Panc1 (cell line): Measurements from ENCODE around the gene TCHH. TPM values are rescaled to one million over a fixed set of nuclear protein-coding genes. Genes with fewer than 3 reads are reported as not detected.

Experiments
- ATAC-seq: fragments of 200-7000 bp; cut with Tn5 transposase; 2 replicates; pipeline ENCODE4 v1.9.1; 2020; ENCODE audit warnings: mild to moderate bottlenecking, moderate library complexity
- BruUV-seq: library from RNA; stranded (reverse); fragments of 400-500 nt; replicated peaks from 2 replicates; lab custom pipeline; 2021; lab: Mats Ljungman, UMichigan
- CTCF ChIA-PET: fragments of 300-600 bp; sonication (Branson Sonifier 250); formaldehyde crosslinking; loops from one replicate; lab custom pipeline; 2022; ENCODE audit warnings: antibody characterized with exemption; lab: Charles Lee
- POLR2A ChIA-PET: fragments of 300-600 bp; sonication (Branson Sonifier 250); formaldehyde crosslinking; loops from one replicate; lab custom pipeline; 2022; ENCODE audit warnings: antibody characterized with exemption; lab: Charles Lee
- DNase-seq: peaks from one replicate; pipeline ENCODE4 v3.0.0-alpha.2; 2010; ENCODE audit warnings: low read depth, low spot score
- H3K27ac ChIP-seq: 2 replicates; pipeline ENCODE4 v1.5.1; 2011; ENCODE audit warnings: mild to moderate bottlenecking, low read length, inconsistent platforms
- H3K27me3 ChIP-seq: fragments of 200-500 bp; sonication (Bioruptor generic); 2 replicates; pipeline ENCODE4 v1.6.0; 2014; ENCODE audit warnings: low read length, inconsistent platforms; ENCODE audit not compliant: control insufficient read depth, insufficient read depth
- H3K36me3 ChIP-seq: fragments of 200-500 bp; sonication (Bioruptor generic); 2 replicates; pipeline ENCODE4 v1.5.1; 2014; ENCODE audit warnings: inconsistent platforms, mild to moderate bottlenecking, low read length, moderate library complexity; ENCODE audit not compliant: control insufficient read depth, insufficient read depth
- H3K4me1 ChIP-seq: 2 replicates; pipeline ENCODE4 v1.5.1; 2011; ENCODE audit warnings: inconsistent platforms, mild to moderate bottlenecking, low read length, moderate library complexity; ENCODE audit not compliant: control insufficient read depth, insufficient read depth
- H3K4me3 ChIP-seq, 2 experiments: 2 replicates each; pipeline ENCODE4 v1.5.1; 2011 to 2012; ENCODE audit warnings: low read depth in 2 of 2, low read length in 2 of 2, mild to moderate bottlenecking in 2 of 2, inconsistent platforms in 1 of 2, moderate library complexity in 1 of 2
- H3K9me3 ChIP-seq: fragments of 200-500 bp; sonication (Bioruptor generic); 2 replicates; pipeline ENCODE4 v1.5.1; 2014; ENCODE audit warnings: low read depth, mild to moderate bottlenecking, inconsistent platforms, low read length, moderate library complexity; ENCODE audit not compliant: control insufficient read depth, insufficient read depth
- POLR2AphosphoS5 ChIP-seq: IDR thresholded peaks from 2 replicates; pipeline ENCODE4 v1.6.1; 2012; ENCODE audit warnings: mild to moderate bottlenecking, low read depth, low read length, moderate library complexity
- SIN3A ChIP-seq: IDR thresholded peaks from 2 replicates; pipeline ENCODE4 v1.6.1; 2012; ENCODE audit warnings: low read depth, mild to moderate bottlenecking, low read length, moderate library complexity, borderline replicate concordance; ENCODE audit not compliant: insufficient read depth
- TCF7L2 ChIP-seq: IDR thresholded peaks from 2 replicates; pipeline ENCODE4 v1.6.1; 2011; ENCODE audit warnings: mild to moderate bottlenecking, low read depth, low read length, inconsistent platforms
- in situ Hi-C: cut with HindIII; loops from 2 replicates; pipeline ENCODE4 v1.10.0; 2016; ENCODE audit warnings: low sequenced_read_pairs, low pct_unique_long_range_greater_than_20kb
- intact Hi-C: fragments of 100-400 bp; cut with micrococcal nuclease; formaldehyde crosslinking; loops from one replicate; pipeline ENCODE4 v1.10.0; 2022; ENCODE audit not compliant: unreplicated experiment
- total RNA-seq: library from RNA; stranded (reverse); gene quantifications from one replicate; pipeline ENCODE4 v1.2.1, GENCODE V29; 2021; ENCODE audit not compliant: unreplicated experiment
- TF ChIP-seq, protein P1 (sequence below), 2 experiments: IDR thresholded peaks; 2 replicates each; pipeline ENCODE4 v1.6.1; 2011 to 2012; ENCODE audit warnings: low read depth in 2 of 2, control low read depth in 1 of 2, low read length in 1 of 2, mild to moderate bottlenecking in 1 of 2, moderate library complexity in 1 of 2; ENCODE audit not compliant: insufficient read depth in 1 of 2
- TF ChIP-seq, protein P2 (sequence below): fragments of 450-650 bp; IDR thresholded peaks from 2 replicates; pipeline ENCODE4 v1.5.1; 2017; ENCODE audit warnings: mild to moderate bottlenecking

Gene TCHH
- total RNA-seq, 1 experiment from 2014 or later: 0.28 TPM

DNA sequence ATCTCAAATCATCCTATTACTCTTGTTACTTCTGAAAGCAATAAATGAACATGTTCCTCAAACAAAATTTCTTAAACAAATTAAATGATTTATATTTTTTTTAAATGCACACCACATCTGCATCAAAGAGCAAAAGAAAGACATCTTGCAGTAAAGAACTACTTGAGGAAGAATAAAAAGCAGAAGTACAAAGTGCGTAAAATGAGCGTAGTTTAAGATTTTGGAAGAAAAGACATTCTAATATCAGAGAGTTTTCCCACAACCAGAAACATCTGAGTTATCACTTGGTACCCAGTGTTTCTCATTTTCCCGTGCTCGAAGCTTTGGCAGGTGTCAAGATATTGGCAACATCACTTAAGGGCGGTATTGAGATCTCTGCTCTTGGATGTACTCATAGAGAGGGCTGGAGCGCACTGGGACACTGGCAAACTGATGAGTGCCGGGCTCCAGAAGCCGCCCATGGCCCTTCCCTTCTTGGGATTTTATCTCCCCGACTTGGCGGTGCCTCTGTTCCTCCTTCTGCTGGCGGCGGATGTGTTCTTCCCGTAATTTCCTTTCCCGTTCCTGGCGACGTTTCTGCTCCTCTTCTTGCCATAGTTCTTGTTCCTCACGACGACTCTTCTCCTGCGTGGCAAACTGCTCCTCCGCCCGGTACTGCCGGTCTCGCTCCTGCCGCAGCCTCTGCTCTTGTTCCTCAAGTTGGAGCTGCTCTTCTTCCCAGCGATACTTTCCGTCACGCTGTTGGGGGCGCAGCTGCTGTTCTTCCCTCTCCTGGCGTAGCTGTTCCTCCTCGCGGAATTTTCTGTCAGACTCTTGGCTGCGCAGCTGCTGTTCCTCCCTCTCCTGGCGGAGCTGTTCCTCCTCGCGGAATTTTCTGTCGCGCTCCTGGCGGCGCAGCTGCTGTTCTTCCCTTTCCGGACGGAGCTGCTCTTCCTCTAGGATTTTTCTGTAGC lies 7.9 kb downstream of the TCHH start:
- Histone ChIP-seq H3K27me3 (peaks cover 16% of the 10 kb centered on the region), H3K9me3 (no peaks in the 10 kb centered on the region), H3K27ac (no peak overlapping the region), H3K4me1 (no peaks in the 10 kb centered on the region), H3K36me3 (no peaks in the 10 kb centered on the region), H3K4me3 (no peak overlapping the region)
- intact Hi-C loops: no loop called here
- DNase-seq (no peak), ATAC-seq (no peak)
- no TSS peak for BruUV-seq
- TF ChIP-seq POLR2AphosphoS5 (no peak), TCF7L2 (no peak), SIN3A (no peak)
- TF ChIP-seq, protein P1, sequence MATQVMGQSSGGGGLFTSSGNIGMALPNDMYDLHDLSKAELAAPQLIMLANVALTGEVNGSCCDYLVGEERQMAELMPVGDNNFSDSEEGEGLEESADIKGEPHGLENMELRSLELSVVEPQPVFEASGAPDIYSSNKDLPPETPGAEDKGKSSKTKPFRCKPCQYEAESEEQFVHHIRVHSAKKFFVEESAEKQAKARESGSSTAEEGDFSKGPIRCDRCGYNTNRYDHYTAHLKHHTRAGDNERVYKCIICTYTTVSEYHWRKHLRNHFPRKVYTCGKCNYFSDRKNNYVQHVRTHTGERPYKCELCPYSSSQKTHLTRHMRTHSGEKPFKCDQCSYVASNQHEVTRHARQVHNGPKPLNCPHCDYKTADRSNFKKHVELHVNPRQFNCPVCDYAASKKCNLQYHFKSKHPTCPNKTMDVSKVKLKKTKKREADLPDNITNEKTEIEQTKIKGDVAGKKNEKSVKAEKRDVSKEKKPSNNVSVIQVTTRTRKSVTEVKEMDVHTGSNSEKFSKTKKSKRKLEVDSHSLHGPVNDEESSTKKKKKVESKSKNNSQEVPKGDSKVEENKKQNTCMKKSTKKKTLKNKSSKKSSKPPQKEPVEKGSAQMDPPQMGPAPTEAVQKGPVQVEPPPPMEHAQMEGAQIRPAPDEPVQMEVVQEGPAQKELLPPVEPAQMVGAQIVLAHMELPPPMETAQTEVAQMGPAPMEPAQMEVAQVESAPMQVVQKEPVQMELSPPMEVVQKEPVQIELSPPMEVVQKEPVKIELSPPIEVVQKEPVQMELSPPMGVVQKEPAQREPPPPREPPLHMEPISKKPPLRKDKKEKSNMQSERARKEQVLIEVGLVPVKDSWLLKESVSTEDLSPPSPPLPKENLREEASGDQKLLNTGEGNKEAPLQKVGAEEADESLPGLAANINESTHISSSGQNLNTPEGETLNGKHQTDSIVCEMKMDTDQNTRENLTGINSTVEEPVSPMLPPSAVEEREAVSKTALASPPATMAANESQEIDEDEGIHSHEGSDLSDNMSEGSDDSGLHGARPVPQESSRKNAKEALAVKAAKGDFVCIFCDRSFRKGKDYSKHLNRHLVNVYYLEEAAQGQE (IDR thresholded peaks at IDR 0.05; ENCODE audit: insufficient read depth in 1 of 2, low read depth in 2 of 2, low read length in 1 of 2): no peak
- TF ChIP-seq, protein P2, sequence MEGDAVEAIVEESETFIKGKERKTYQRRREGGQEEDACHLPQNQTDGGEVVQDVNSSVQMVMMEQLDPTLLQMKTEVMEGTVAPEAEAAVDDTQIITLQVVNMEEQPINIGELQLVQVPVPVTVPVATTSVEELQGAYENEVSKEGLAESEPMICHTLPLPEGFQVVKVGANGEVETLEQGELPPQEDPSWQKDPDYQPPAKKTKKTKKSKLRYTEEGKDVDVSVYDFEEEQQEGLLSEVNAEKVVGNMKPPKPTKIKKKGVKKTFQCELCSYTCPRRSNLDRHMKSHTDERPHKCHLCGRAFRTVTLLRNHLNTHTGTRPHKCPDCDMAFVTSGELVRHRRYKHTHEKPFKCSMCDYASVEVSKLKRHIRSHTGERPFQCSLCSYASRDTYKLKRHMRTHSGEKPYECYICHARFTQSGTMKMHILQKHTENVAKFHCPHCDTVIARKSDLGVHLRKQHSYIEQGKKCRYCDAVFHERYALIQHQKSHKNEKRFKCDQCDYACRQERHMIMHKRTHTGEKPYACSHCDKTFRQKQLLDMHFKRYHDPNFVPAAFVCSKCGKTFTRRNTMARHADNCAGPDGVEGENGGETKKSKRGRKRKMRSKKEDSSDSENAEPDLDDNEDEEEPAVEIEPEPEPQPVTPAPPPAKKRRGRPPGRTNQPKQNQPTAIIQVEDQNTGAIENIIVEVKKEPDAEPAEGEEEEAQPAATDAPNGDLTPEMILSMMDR: no peak
- ChIA-PET POLR2A (no interaction called here), CTCF (no interaction called here)
- in situ Hi-C loops: no loop called here

DNA sequence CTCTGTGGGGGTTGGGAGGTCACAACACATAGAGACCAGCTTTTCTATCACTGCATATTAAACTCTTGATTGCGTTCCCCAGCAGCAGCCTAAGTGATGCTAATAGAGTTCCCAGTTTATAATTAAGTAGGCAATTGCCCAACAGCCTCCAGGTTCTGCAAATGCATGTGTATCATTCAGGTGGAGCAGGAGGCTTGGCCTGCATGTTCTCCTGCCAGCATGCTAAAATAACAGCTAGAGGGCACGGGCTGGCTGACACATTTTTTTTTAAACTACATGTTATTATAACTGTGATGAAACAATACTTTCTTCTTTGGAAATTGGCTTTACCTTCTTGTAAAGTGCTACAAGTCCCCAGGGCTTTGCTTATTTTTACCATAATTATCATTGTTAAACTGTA lies 10.4 kb downstream of the TCHH start:
- DNase-seq: no peak
- Histone ChIP-seq H3K27me3 (peaks cover 13% of the 10 kb centered on the region), H3K27ac (no peak overlapping the region), H3K4me3 (no peak overlapping the region), H3K36me3 (no peaks in the 10 kb centered on the region), H3K9me3 (no peaks in the 10 kb centered on the region), H3K4me1 (no peaks in the 10 kb centered on the region)
- BruUV-seq: no TSS peak
- TF ChIP-seq SIN3A (no peak), TCF7L2 (no peak), POLR2AphosphoS5 (no peak)
- TF ChIP-seq, protein P1 (IDR thresholded peaks at IDR 0.05; ENCODE audit: insufficient read depth in 1 of 2, low read depth in 2 of 2, low read length in 1 of 2): no peak
- TF ChIP-seq, protein P2: no peak
- no peak for ATAC-seq
- ChIA-PET POLR2A (no interaction called here), CTCF (no interaction called here)
- intact Hi-C loops (no loop called here), in situ Hi-C loops (no loop called here)
